IMR-90 (cell line): ENCODE measurements around the gene MTUS2. TPM values are rescaled to one million over a fixed set of nuclear protein-coding genes. Genes with fewer than 3 reads are reported as not detected.

Source experiments
- ATAC-seq: fragments of 200-7000 bp; cut with Tn5 transposase; 2 replicates; pipeline ENCODE4 v1.9.1; 2020; ENCODE audit warnings: low read depth, mild to moderate bottlenecking, moderate library complexity
- BruUV-seq: library from RNA; stranded (reverse); fragments of 400-500 nt; replicated peaks from 2 replicates; lab custom pipeline; 2021; lab: Mats Ljungman, UMichigan
- CTCF ChIA-PET: fragments of 300-600 bp; formaldehyde crosslinking; extraction: SDS; loops from one replicate; lab custom pipeline; 2021; ENCODE audit warnings: antibody characterized with exemption; lab: Yijun Ruan, JAX
- POLR2A ChIA-PET: fragments of 300-600 bp; sonication (Branson Sonifier 250); formaldehyde crosslinking; loops from one replicate; lab custom pipeline; 2022; ENCODE audit warnings: antibody characterized with exemption; ENCODE audit not compliant: unreplicated experiment; lab: Charles Lee
- DNase-seq: peaks from one replicate; pipeline ENCODE4 v3.0.0; 2013
- H2AFZ ChIP-seq: replicated peaks from 2 replicates; pipeline ENCODE3; 2013; ENCODE audit warnings: low read length, mild to moderate bottlenecking; ENCODE audit not compliant: poor library complexity
- H2AK5ac ChIP-seq: 2 replicates; pipeline ENCODE4 v1.6.1; 2013; ENCODE audit warnings: low read depth, low read length, inconsistent platforms
- H2AK9ac ChIP-seq: replicated peaks from 2 replicates; pipeline ENCODE3; 2013; ENCODE audit warnings: mild to moderate bottlenecking, low read depth, low read length, moderate library complexity; ENCODE audit not compliant: poor library complexity
- H2BK120ac ChIP-seq: 2 replicates; pipeline ENCODE4 v1.6.1; 2013; ENCODE audit warnings: low read depth, low read length, inconsistent platforms
- H2BK15ac ChIP-seq: 3 replicates; pipeline ENCODE4 v1.6.1; 2013; ENCODE audit warnings: low read depth, low read length, inconsistent platforms
- H2BK20ac ChIP-seq: 2 replicates; pipeline ENCODE4 v1.6.1; 2013; ENCODE audit warnings: low read depth, mild to moderate bottlenecking, inconsistent platforms, low read length, moderate library complexity
- H2BK5ac ChIP-seq: 2 replicates; pipeline ENCODE4 v1.6.1; 2013; ENCODE audit warnings: mild to moderate bottlenecking, low read depth, low read length, inconsistent platforms; ENCODE audit not compliant: poor library complexity, severe bottlenecking
- H3K14ac ChIP-seq: replicated peaks from 2 replicates; pipeline ENCODE4 v1.6.1; 2013; ENCODE audit warnings: low read depth, low read length, inconsistent platforms
- H3K18ac ChIP-seq: 2 replicates; pipeline ENCODE4 v1.6.1; 2013; ENCODE audit warnings: low read depth, low read length, control low read depth
- H3K23ac ChIP-seq: 2 replicates; pipeline ENCODE4 v1.6.1; 2013; ENCODE audit warnings: low read depth, low read length, inconsistent platforms
- H3K27ac ChIP-seq: 2 replicates; pipeline ENCODE4 v1.5.1; 2013; ENCODE audit warnings: mild to moderate bottlenecking, control low read depth, low read length; ENCODE audit not compliant: insufficient read depth
- H3K27me3 ChIP-seq: 2 replicates; pipeline ENCODE4 v1.6.1; 2013; ENCODE audit warnings: low read length; ENCODE audit not compliant: control insufficient read depth, insufficient read depth
- H3K36me3 ChIP-seq: 2 replicates; pipeline ENCODE4 v1.6.1; 2013; ENCODE audit warnings: low read length, mixed read lengths; ENCODE audit not compliant: control insufficient read depth, insufficient read depth
- H3K4ac ChIP-seq: 2 replicates; pipeline ENCODE4 v1.6.1; 2013; ENCODE audit warnings: low read depth, low read length, inconsistent platforms
- H3K4me1 ChIP-seq: 2 replicates; pipeline ENCODE4 v1.6.1; 2013; ENCODE audit warnings: low read length, mixed read lengths; ENCODE audit not compliant: control insufficient read depth, insufficient read depth
- H3K4me2 ChIP-seq: 2 replicates; pipeline ENCODE4 v1.6.1; 2013; ENCODE audit warnings: low read depth, mild to moderate bottlenecking, control low read depth, low read length, moderate library complexity
- H3K4me3 ChIP-seq: 2 replicates; pipeline ENCODE4 v1.5.1; 2013; ENCODE audit warnings: low read depth, mild to moderate bottlenecking, control low read depth, low read length, moderate library complexity; ENCODE audit not compliant: insufficient read depth
- H3K56ac ChIP-seq: 2 replicates; pipeline ENCODE4 v1.6.1; 2013; ENCODE audit warnings: low read length, inconsistent platforms; ENCODE audit not compliant: insufficient read depth; ENCODE audit errors: extremely low read depth
- H3K79me1 ChIP-seq, 2 experiments: 2 replicates each; pipeline ENCODE4 v1.6.1; 2013; ENCODE audit warnings: low read length in 2 of 2, inconsistent platforms in 1 of 2, low read depth in 1 of 2
- H3K9ac ChIP-seq: 2 replicates; pipeline ENCODE4 v1.6.1; 2013; ENCODE audit warnings: low read depth, low read length, control low read depth
- H3K9me1 ChIP-seq: 2 replicates; pipeline ENCODE4 v1.6.1; 2013; ENCODE audit warnings: low read length, inconsistent platforms; ENCODE audit not compliant: insufficient read depth
- H3K9me3 ChIP-seq: 2 replicates; pipeline ENCODE4 v1.6.1; 2013; ENCODE audit warnings: low read length; ENCODE audit not compliant: control insufficient read depth, insufficient read depth
- H4K20me1 ChIP-seq: 2 replicates; pipeline ENCODE4 v1.6.1; 2013; ENCODE audit warnings: low read length, inconsistent platforms; ENCODE audit not compliant: insufficient read depth
- H4K5ac ChIP-seq: 2 replicates; pipeline ENCODE4 v1.6.1; 2013; ENCODE audit warnings: mild to moderate bottlenecking, low read depth, low read length, control low read depth
- H4K8ac ChIP-seq, 2 experiments: 2 replicates each; pipeline ENCODE4 v1.6.1; 2013; ENCODE audit warnings: low read depth in 2 of 2, low read length in 2 of 2, control low read depth in 1 of 2, inconsistent platforms in 1 of 2
- H4K91ac ChIP-seq: 2 replicates; pipeline ENCODE4 v1.6.1; 2013; ENCODE audit warnings: low read depth, low read length, inconsistent platforms; ENCODE audit not compliant: insufficient read depth
- CHD1 ChIP-seq: IDR thresholded peaks from 2 replicates; pipeline ENCODE4 v1.6.1; 2012; ENCODE audit warnings: low read depth, low read length, improper control_type of control experiment
- CTCF ChIP-seq: conservative IDR thresholded peaks from 2 replicates; pipeline ENCODE4 v1.5.1; 2012; ENCODE audit warnings: mild to moderate bottlenecking, low read depth, low read length, improper control_type of control experiment
- WGBS, 2 experiments: methylation state at CpG; one replicate each; pipeline versions ENCODE4 v1.1.5 to v1.1.7; 2013; ENCODE audit warnings: missing lambda C conversion rate in 2 of 2; ENCODE audit not compliant: insufficient read length in 1 of 2; ENCODE audit errors: extremely low coverage in 2 of 2; 5-methylcytosine and 5-hydroxymethylcytosine counted together
- dilution Hi-C: fragments of 300-500 bp; cut with HindIII; formaldehyde crosslinking; loops from one replicate; pipeline ENCODE4 v1.14.3; 2018; ENCODE audit warnings: low sequenced_read_pairs; ENCODE audit not compliant: unreplicated experiment
- in situ Hi-C: fragments of 300-500 bp; cut with MboI; formaldehyde crosslinking; loops from 3 replicates; pipeline ENCODE4 v1.14.3; 2019; ENCODE audit warnings: low sequenced_read_pairs, inconsistent platforms, mixed read lengths
- intact Hi-C: fragments of 100-400 bp; cut with micrococcal nuclease; formaldehyde crosslinking; loops from 2 replicates; pipeline ENCODE4 v1.10.0; 2022
- polyA plus RNA-seq, 3 experiments: library from polyadenylated mRNA; depleted of rRNA; stranded (reverse); fragments of >200 nt; gene quantifications; 2 replicates each; pipeline ENCODE4 v1.2.3, GENCODE V29; 2012; ENCODE audit warnings: low replicate concordance in 1 of 3
- total RNA-seq: library from RNA; depleted of rRNA; stranded (reverse); fragments of >200 nt; gene quantifications from 2 replicates; pipeline ENCODE4 v1.2.3, GENCODE V29; 2012

Gene MTUS2
- total and polyA plus RNA-seq, 2 of the 4 experiments (the other 2 are of a cell fraction) = under 0.01 to 0.02 TPM

DNA sequence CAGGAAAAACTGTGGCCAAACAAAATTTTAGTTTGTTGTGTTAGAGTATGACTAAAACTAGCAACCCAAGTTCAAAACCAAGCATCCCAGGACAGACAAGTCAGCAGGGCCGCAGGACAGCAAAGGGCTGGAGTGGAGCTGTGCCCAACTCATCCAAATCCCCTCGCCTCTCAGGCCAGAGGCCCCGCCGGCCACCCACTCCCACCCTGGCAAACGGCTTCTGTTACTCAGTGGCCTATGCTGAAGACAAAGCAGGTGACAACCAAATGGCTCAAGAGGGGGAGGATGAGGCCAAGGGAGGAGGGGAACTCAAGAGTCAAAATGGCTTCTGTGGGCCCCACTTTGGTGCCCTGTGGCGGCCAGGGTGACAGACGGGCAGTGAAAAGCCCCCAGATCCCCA lies 705.6 kb downstream of the MTUS2 start:
- Histone ChIP-seq H3K14ac (no peak overlapping the region), H2BK20ac (no peak overlapping the region), H2BK120ac (no peak overlapping the region), H3K79me1 (peaks cover 22 to 54% of the 10 kb centered on the region in 2 experiments), H3K23ac (no peak overlapping the region), H4K5ac (no peak overlapping the region), H3K4ac (no peak overlapping the region), H2BK5ac (no peak overlapping the region), H4K8ac (no peak overlapping the region), H3K4me3 (no peak overlapping the region), H4K91ac (no peak overlapping the region), H3K9ac (no peak overlapping the region), H3K18ac (no peak overlapping the region), H3K4me1 (peaks cover 4% of the 10 kb centered on the region), H3K56ac (no peak overlapping the region), H3K27ac (no peak overlapping the region), H2BK15ac (no peak overlapping the region), H3K9me1 (peaks cover 11% of the 10 kb centered on the region), H4K20me1 (no peaks in the 10 kb centered on the region), H2AFZ (no peak overlapping the region), H3K36me3 (peaks cover 56% of the 10 kb centered on the region), H3K4me2 (no peak overlapping the region), H3K27me3 (no peaks in the 10 kb centered on the region), H3K9me3 (no peaks in the 10 kb centered on the region), H2AK9ac (no peak overlapping the region), H2AK5ac (no peak overlapping the region)
- POLR2A ChIA-PET = no interaction called here
- WGBS, 2 experiments = 100% methylated on average over 2 of the region's 7 CpGs; no CpG with 5 or more reads in 1 of the 2 experiments
- TF ChIP-seq CHD1 = no peak
- TF ChIP-seq CTCF = no peak
- DNase-seq (no peak), ATAC-seq (no peak)
- dilution Hi-C loops = no loop called here
- intact Hi-C loops = no loop called here
- no TSS peak for BruUV-seq
- in situ Hi-C loops = no loop called here
- CTCF ChIA-PET = interaction anchor here (0.7 kb wide), 1 partner anchor 257 kb away, joined by 3 read pairs; no protein-coding TSS in a partner anchor
